ENCODE results near the gene SIX1. TPM values are rescaled to one million over a fixed set of nuclear protein-coding genes. Genes with fewer than 3 reads are reported as not detected.

SIX1 gene
- total RNA-seq, 1 experiment from 2014 or later: 7.4 TPM

- BruUV-seq (replicated peaks): no TSS peak
- H3K36me3 ChIP-seq (ENCODE audit: control insufficient read depth, insufficient read depth, low read length): no peaks in the 10 kb centered on the region
- in situ Hi-C loops (cut with HindIII; ENCODE audit: low pct_unique_long_range_greater_than_20kb, low sequenced_read_pairs) (no loop called here), intact Hi-C loops (cut with micrococcal nuclease; ENCODE audit: unreplicated experiment) (loop anchor here (10.0 kb wide), 1 partner anchor 572 kb away; no protein-coding TSS in a partner anchor)
- ATAC-seq (no peak), DNase-seq (ENCODE audit: low read depth, low spot score) (no peak)
- H3K4me1 ChIP-seq (ENCODE audit: control insufficient read depth, insufficient read depth, low read length): 0 out of 2 replicates have a peak, but pooled peaks cover 6% of the 10 kb centered on the region
- POLR2A ChIA-PET: no interaction called here
- H3K9me3 ChIP-seq (ENCODE audit: control insufficient read depth, insufficient read depth, low read depth, low read length): no peaks in the 10 kb centered on the region
- no peak overlapping the region for H3K4me3 ChIP-seq (ENCODE audit: low read depth in 2 of 2, low read length in 2 of 2)
- TF ChIP-seq CTCF (IDR thresholded peaks at IDR 0.05) (no peak), TCF7L2 (IDR thresholded peaks at IDR 0.05; ENCODE audit: low read depth, low read length) (no peak), POLR2AphosphoS5 (IDR thresholded peaks at IDR 0.05; ENCODE audit: low read depth, low read length) (no peak), SIN3A (IDR thresholded peaks at IDR 0.05; ENCODE audit: borderline replicate concordance, insufficient read depth, low read depth, low read length) (no peak), REST (IDR thresholded peaks at IDR 0.05; ENCODE audit: insufficient read depth in 1 of 2, low read depth in 2 of 2, low read length in 1 of 2) (no peak)
- H3K27ac ChIP-seq (ENCODE audit: low read length): no peak overlapping the region; the same call in 1 of the 2 replicates
- no peaks in the 10 kb centered on the region for H3K27me3 ChIP-seq (ENCODE audit: control insufficient read depth, insufficient read depth, low read length)
- CTCF ChIA-PET: no interaction called here
Measured at GRCh38 chr14:60622210-60622916, 26.9 kb downstream of the SIX1 start.

- Histone ChIP-seq H3K4me3 (ENCODE audit: low read depth in 2 of 2, low read length in 2 of 2) (no peak overlapping the region), H3K27ac (ENCODE audit: low read length) (no peak overlapping the region), H3K36me3 (ENCODE audit: control insufficient read depth, insufficient read depth, low read length) (no peaks in the 10 kb centered on the region), H3K27me3 (ENCODE audit: control insufficient read depth, insufficient read depth, low read length) (no peaks in the 10 kb centered on the region), H3K4me1 (ENCODE audit: control insufficient read depth, insufficient read depth, low read length) (peaks cover 13% of the 10 kb centered on the region), H3K9me3 (ENCODE audit: control insufficient read depth, insufficient read depth, low read depth, low read length) (no peaks in the 10 kb centered on the region)
- ChIA-PET CTCF (no interaction called here), POLR2A (no interaction called here)
- TF ChIP-seq TCF7L2 (IDR thresholded peaks at IDR 0.05; ENCODE audit: low read depth, low read length) (no peak), POLR2AphosphoS5 (IDR thresholded peaks at IDR 0.05; ENCODE audit: low read depth, low read length) (no peak), REST (IDR thresholded peaks at IDR 0.05; ENCODE audit: insufficient read depth in 1 of 2, low read depth in 2 of 2, low read length in 1 of 2) (no peak), CTCF (IDR thresholded peaks at IDR 0.05) (no peak), SIN3A (IDR thresholded peaks at IDR 0.05; ENCODE audit: borderline replicate concordance, insufficient read depth, low read depth, low read length) (no peak)
- intact Hi-C loops (cut with micrococcal nuclease; ENCODE audit: unreplicated experiment): loop anchor here (10.0 kb wide), 1 partner anchor 573 kb away; no protein-coding TSS in a partner anchor
- in situ Hi-C loops (cut with HindIII; ENCODE audit: low pct_unique_long_range_greater_than_20kb, low sequenced_read_pairs): no loop called here
- BruUV-seq (replicated peaks): no TSS peak
- ATAC-seq: no peak
- DNase-seq (ENCODE audit: low read depth, low spot score): no peak
Measured at GRCh38 chr14:60621386-60621785, 27.9 kb downstream of the SIX1 start.
